ENCODE data around the gene EIPR1.

Gene EIPR1

GRCh38 chr2:3290655-3291054 is 87.0 kb downstream of the EIPR1 start:
- Histone ChIP-seq H3K18ac (ENCODE audit: low read length) (no peak overlapping the region), H2BK5ac (ENCODE audit: low read depth, low read length, poor library complexity) (no peak overlapping the region), H3K79me2 (ENCODE audit: control insufficient read depth, insufficient read depth, low read length, poor library complexity) (no peaks in the 10 kb centered on the region), H3K27me3 (ENCODE audit: insufficient read depth, low read length) (no peaks in the 10 kb centered on the region), H4K91ac (ENCODE audit: low read depth, low read length) (no peak overlapping the region), H3K36me3 (ENCODE audit: control insufficient read depth in 1 of 2, insufficient read depth in 2 of 2, low read length in 2 of 2) (no peaks in the 10 kb centered on the region), H3K4me3 (ENCODE audit: low read depth, low read length) (no peak overlapping the region), H3K4me1 (ENCODE audit: control insufficient read depth in 1 of 2, insufficient read depth in 2 of 2, low read length in 2 of 2) (no peaks in the 10 kb centered on the region), H2AK5ac (ENCODE audit: low read length) (no peak overlapping the region), H3K4ac (ENCODE audit: low read depth, low read length) (no peak overlapping the region), H3K9ac (ENCODE audit: low read length) (no peak overlapping the region), H2AFZ (ENCODE audit: insufficient read depth, low read length, poor library complexity) (no peak overlapping the region), H4K8ac (ENCODE audit: low read depth, low read length) (no peak overlapping the region), H3K9me3 (ENCODE audit: insufficient read depth, low read depth, low read length) (no peaks in the 10 kb centered on the region), H3K14ac (ENCODE audit: low read length) (no peak overlapping the region), H2BK120ac (ENCODE audit: insufficient read depth, low read length, poor library complexity) (no peak overlapping the region), H2BK12ac (ENCODE audit: low read length) (no peak overlapping the region), H4K12ac (ENCODE audit: low read depth, low read length) (no peak overlapping the region), H3K23ac (ENCODE audit: low read length) (no peak overlapping the region), H3K4me2 (ENCODE audit: low read length) (no peak overlapping the region), H3K27ac (ENCODE audit: low read depth, low read length) (no peak overlapping the region), H3K79me1 (ENCODE audit: low read length) (no peaks in the 10 kb centered on the region)
- no CpG with 5 or more reads among the region's 12 CpGs for WGBS (ENCODE audit: extremely low coverage, insufficient coverage, insufficient read length)
- no peak for DNase-seq

- Histone ChIP-seq H3K9me3 (ENCODE audit: insufficient read depth, low read depth, low read length) (no peaks in the 10 kb centered on the region), H3K36me3 (ENCODE audit: control insufficient read depth in 1 of 2, insufficient read depth in 2 of 2, low read length in 2 of 2) (no peaks in the 10 kb centered on the region), H3K79me1 (ENCODE audit: low read length) (no peaks in the 10 kb centered on the region), H2AFZ (ENCODE audit: insufficient read depth, low read length, poor library complexity) (no peak overlapping the region), H3K4me2 (ENCODE audit: low read length) (no peak overlapping the region), H4K12ac (ENCODE audit: low read depth, low read length) (no peak overlapping the region), H3K23ac (ENCODE audit: low read length) (no peak overlapping the region), H3K4ac (ENCODE audit: low read depth, low read length) (no peak overlapping the region), H3K4me3 (ENCODE audit: low read depth, low read length) (no peak overlapping the region), H3K9ac (ENCODE audit: low read length) (no peak overlapping the region), H3K79me2 (ENCODE audit: control insufficient read depth, insufficient read depth, low read length, poor library complexity) (no peaks in the 10 kb centered on the region), H3K14ac (ENCODE audit: low read length) (no peak overlapping the region), H3K18ac (ENCODE audit: low read length) (no peak overlapping the region), H2AK5ac (ENCODE audit: low read length) (no peak overlapping the region), H2BK5ac (ENCODE audit: low read depth, low read length, poor library complexity) (no peak overlapping the region), H2BK120ac (ENCODE audit: insufficient read depth, low read length, poor library complexity) (no peak overlapping the region), H3K27ac (ENCODE audit: low read depth, low read length) (no peak overlapping the region), H3K27me3 (ENCODE audit: insufficient read depth, low read length) (no peaks in the 10 kb centered on the region), H4K8ac (ENCODE audit: low read depth, low read length) (no peak overlapping the region), H2BK12ac (ENCODE audit: low read length) (no peak overlapping the region), H3K4me1 (ENCODE audit: control insufficient read depth in 1 of 2, insufficient read depth in 2 of 2, low read length in 2 of 2) (no peaks in the 10 kb centered on the region), H4K91ac (ENCODE audit: low read depth, low read length) (no peak overlapping the region)
- DNase-seq, result no peak
- no CpG with 5 or more reads among the region's 8 CpGs for WGBS (ENCODE audit: extremely low coverage, insufficient coverage, insufficient read length)
These were observed 87.6 kb downstream of the EIPR1 start for GRCh38 chr2:3289971-3290370.

- no peak overlapping the region for H3K4me2 ChIP-seq (ENCODE audit: low read length)
- no peaks in the 10 kb centered on the region for H3K9me3 ChIP-seq (ENCODE audit: insufficient read depth, low read depth, low read length)
- no peak overlapping the region for H3K18ac ChIP-seq (ENCODE audit: low read length)
- no peak overlapping the region for H4K8ac ChIP-seq (ENCODE audit: low read depth, low read length)
- no peaks in the 10 kb centered on the region for H3K27me3 ChIP-seq (ENCODE audit: insufficient read depth, low read length)
- H2BK120ac ChIP-seq (ENCODE audit: insufficient read depth, low read length, poor library complexity), result no peak overlapping the region
- no peak overlapping the region for H4K12ac ChIP-seq (ENCODE audit: low read depth, low read length)
- no peak overlapping the region for H4K91ac ChIP-seq (ENCODE audit: low read depth, low read length)
- no peaks in the 10 kb centered on the region for H3K79me1 ChIP-seq (ENCODE audit: low read length)
- no peak overlapping the region for H2AFZ ChIP-seq (ENCODE audit: insufficient read depth, low read length, poor library complexity)
- no peak overlapping the region for H3K23ac ChIP-seq (ENCODE audit: low read length)
- H3K79me2 ChIP-seq (ENCODE audit: control insufficient read depth, insufficient read depth, low read length, poor library complexity), result no peaks in the 10 kb centered on the region
- H3K4ac ChIP-seq (ENCODE audit: low read depth, low read length), result no peak overlapping the region
- H3K14ac ChIP-seq (ENCODE audit: low read length), result no peak overlapping the region
- no peaks in the 10 kb centered on the region for H3K4me1 ChIP-seq (ENCODE audit: control insufficient read depth in 1 of 2, insufficient read depth in 2 of 2, low read length in 2 of 2)
- WGBS (ENCODE audit: extremely low coverage, insufficient coverage, insufficient read length), result no CpG with 5 or more reads among the region's 15 CpGs
- no peak overlapping the region for H2AK5ac ChIP-seq (ENCODE audit: low read length)
- no peak overlapping the region for H3K27ac ChIP-seq (ENCODE audit: low read depth, low read length)
- no peak overlapping the region for H2BK5ac ChIP-seq (ENCODE audit: low read depth, low read length, poor library complexity)
- no peak for DNase-seq
- H3K4me3 ChIP-seq (ENCODE audit: low read depth, low read length), result no peak overlapping the region
- H2BK12ac ChIP-seq (ENCODE audit: low read length), result no peak overlapping the region
- H3K36me3 ChIP-seq (ENCODE audit: control insufficient read depth in 1 of 2, insufficient read depth in 2 of 2, low read length in 2 of 2), result no peaks in the 10 kb centered on the region
- H3K9ac ChIP-seq (ENCODE audit: low read length), result no peak overlapping the region
These were observed 88.1 kb downstream of the EIPR1 start for GRCh38 chr2:3289526-3289925.

GRCh38 chr2:3289171-3289515 is 88.5 kb downstream of the EIPR1 start:
- Histone ChIP-seq H3K23ac (ENCODE audit: low read length) (no peak overlapping the region), H2AK5ac (ENCODE audit: low read length) (no peak overlapping the region), H3K9ac (ENCODE audit: low read length) (no peak overlapping the region), H2BK120ac (ENCODE audit: insufficient read depth, low read length, poor library complexity) (no peak overlapping the region), H3K18ac (ENCODE audit: low read length) (no peak overlapping the region), H3K14ac (ENCODE audit: low read length) (no peak overlapping the region), H4K8ac (ENCODE audit: low read depth, low read length) (no peak overlapping the region), H3K79me2 (ENCODE audit: control insufficient read depth, insufficient read depth, low read length, poor library complexity) (no peaks in the 10 kb centered on the region), H3K27ac (ENCODE audit: low read depth, low read length) (no peak overlapping the region), H3K4me2 (ENCODE audit: low read length) (no peak overlapping the region), H4K12ac (ENCODE audit: low read depth, low read length) (no peak overlapping the region), H4K91ac (ENCODE audit: low read depth, low read length) (no peak overlapping the region), H2BK12ac (ENCODE audit: low read length) (no peak overlapping the region), H3K4ac (ENCODE audit: low read depth, low read length) (no peak overlapping the region), H3K79me1 (ENCODE audit: low read length) (no peaks in the 10 kb centered on the region), H3K4me3 (ENCODE audit: low read depth, low read length) (no peak overlapping the region), H2BK5ac (ENCODE audit: low read depth, low read length, poor library complexity) (no peak overlapping the region), H2AFZ (ENCODE audit: insufficient read depth, low read length, poor library complexity) (no peak overlapping the region), H3K4me1 (ENCODE audit: control insufficient read depth in 1 of 2, insufficient read depth in 2 of 2, low read length in 2 of 2) (no peaks in the 10 kb centered on the region), H3K9me3 (ENCODE audit: insufficient read depth, low read depth, low read length) (no peaks in the 10 kb centered on the region), H3K36me3 (ENCODE audit: control insufficient read depth in 1 of 2, insufficient read depth in 2 of 2, low read length in 2 of 2) (no peaks in the 10 kb centered on the region), H3K27me3 (ENCODE audit: insufficient read depth, low read length) (no peaks in the 10 kb centered on the region)
- DNase-seq, result no peak
- WGBS (ENCODE audit: extremely low coverage, insufficient coverage, insufficient read length), result no CpG with 5 or more reads among the region's 9 CpGs
